SK-N-SH (cell line): ENCODE data around the gene RTN3. TPM values are rescaled to one million over a fixed set of nuclear protein-coding genes. Genes with fewer than 3 reads are reported as not detected.

Source experiments
- CTCF ChIA-PET: fragments of 300-600, 350-600 bp; formaldehyde crosslinking; extraction: SDS; loops from one replicate; lab custom pipeline; 2021; lab: Yijun Ruan, JAX
- POLR2A ChIA-PET: fragments of 350-600 bp; sonication (Branson Sonifier 250); formaldehyde crosslinking; extraction: SDS; loops from one replicate; lab custom pipeline; 2020; ENCODE audit warnings: antibody characterized with exemption, inconsistent platforms; lab: Yijun Ruan, JAX
- DNase-seq: peaks from one replicate; pipeline ENCODE4 v3.0.0; 2012
- H2AFZ ChIP-seq: fragments of 200-600 bp; sonication (generic); 2 replicates; pipeline ENCODE4 v1.8.1; 2016; ENCODE audit warnings: antibody characterized with exemption, mild to moderate bottlenecking, low read depth
- H3F3A ChIP-seq: fragments of 200-600 bp; sonication (generic); replicated peaks from 2 replicates; pipeline ENCODE3; 2016; ENCODE audit warnings: antibody characterized with exemption, mild to moderate bottlenecking; ENCODE audit not compliant: insufficient read depth
- H3K27ac ChIP-seq, 2 experiments: fragments of 200-500 bp in 1 of 2; fragments of 200-600 bp in 1 of 2; sonication (Bioruptor generic) in 1 of 2; sonication (generic), shearing (Covaris generic) in 1 of 2; 2 replicates each; pipeline versions ENCODE4 v1.5.1 to v1.6.1; 2014 to 2016; ENCODE audit warnings: low read depth in 2 of 2, inconsistent platforms in 1 of 2, low read length in 1 of 2, mild to moderate bottlenecking in 1 of 2, mixed read lengths in 1 of 2
- H3K27me3 ChIP-seq: fragments of 200-600 bp; sonication (generic), shearing (Covaris generic); 2 replicates; pipeline ENCODE4 v1.6.1; 2016; ENCODE audit warnings: mixed run types; ENCODE audit not compliant: insufficient read depth
- H3K36me3 ChIP-seq, 2 experiments: fragments of 200-500 bp in 1 of 2; fragments of 200-600 bp in 1 of 2; sonication (Bioruptor generic) in 1 of 2; sonication (generic) in 1 of 2; replicated peaks in 1 of 2; 2 replicates each; pipeline versions ENCODE3 to v1.5.1; 2014 to 2016; ENCODE audit warnings: low read length in 1 of 2, mild to moderate bottlenecking in 1 of 2; ENCODE audit not compliant: insufficient read depth in 2 of 2, control insufficient read depth in 1 of 2
- H3K4me1 ChIP-seq, 2 experiments: fragments of 200-500 bp in 1 of 2; fragments of 200-600 bp in 1 of 2; sonication (Bioruptor generic) in 1 of 2; sonication (generic), shearing (Covaris generic) in 1 of 2; 2 replicates each; pipeline versions ENCODE4 v1.5.1 to v1.6.1; 2014 to 2016; ENCODE audit warnings: low read depth in 1 of 2, low read length in 1 of 2, mixed run types in 1 of 2; ENCODE audit not compliant: insufficient read depth in 2 of 2, control insufficient read depth in 1 of 2
- H3K4me2 ChIP-seq: fragments of 200-600 bp; sonication (generic), shearing (Covaris generic); 2 replicates; pipeline ENCODE4 v1.6.1; 2017; ENCODE audit warnings: mixed run types
- H3K4me3 ChIP-seq, 2 experiments: fragments of 200-500 bp in 1 of 2; fragments of 200-600 bp in 1 of 2; sonication (Bioruptor generic) in 1 of 2; sonication (generic), shearing (Covaris generic) in 1 of 2; 2 replicates each; pipeline versions ENCODE4 v1.5.1 to v1.8.1; 2014 to 2016; ENCODE audit warnings: low read depth in 2 of 2, inconsistent platforms in 1 of 2, low read length in 1 of 2, mild to moderate bottlenecking in 1 of 2, mixed read lengths in 1 of 2, moderate library complexity in 1 of 2
- H3K79me2 ChIP-seq: fragments of 200-600 bp; sonication (generic); 2 replicates; pipeline ENCODE4 v1.8.1; 2017; ENCODE audit warnings: mild to moderate bottlenecking; ENCODE audit not compliant: insufficient read depth
- H3K9ac ChIP-seq: fragments of 200-600 bp; sonication (generic); 2 replicates; pipeline ENCODE4 v1.6.1; 2017; ENCODE audit warnings: mixed run types
- H3K9me2 ChIP-seq: fragments of 200-600 bp; sonication (generic); 2 replicates; pipeline ENCODE4 v1.6.1; 2017; ENCODE audit warnings: mixed run types
- H3K9me3 ChIP-seq: fragments of 200-600 bp; sonication (generic); 2 replicates; pipeline ENCODE4 v1.6.1; 2017; ENCODE audit warnings: mixed run types, mild to moderate bottlenecking, moderate library complexity
- H4K20me1 ChIP-seq: fragments of 200-600 bp; sonication (generic); 2 replicates; pipeline ENCODE4 v1.6.1; 2017; ENCODE audit warnings: mild to moderate bottlenecking, mixed run types; ENCODE audit not compliant: insufficient read depth
- CTCF ChIP-seq: fragments of 200-600 bp; sonication (generic); IDR thresholded peaks from 2 replicates; pipeline ENCODE4 v1.6.1; 2017; ENCODE audit warnings: antibody characterized with exemption, mild to moderate bottlenecking, moderate library complexity
- ELF1 ChIP-seq: IDR thresholded peaks from 2 replicates; pipeline ENCODE4 v1.4.0; 2012
- MAX ChIP-seq: IDR thresholded peaks from 2 replicates; pipeline ENCODE4 v1.4.0; 2012; ENCODE audit warnings: low read depth
- MXI1 ChIP-seq: IDR thresholded peaks from 2 replicates; pipeline ENCODE4 v1.6.1; 2012; ENCODE audit warnings: mild to moderate bottlenecking, low read depth, low read length, improper control_type of control experiment
- PBX3 ChIP-seq: IDR thresholded peaks from 2 replicates; pipeline ENCODE4; 2012
- RFX5 ChIP-seq: IDR thresholded peaks from 2 replicates; pipeline ENCODE4 v1.6.1; 2012; ENCODE audit warnings: mild to moderate bottlenecking, improper control_type of control experiment, low read length
- TAF1 ChIP-seq: IDR thresholded peaks from 2 replicates; pipeline ENCODE4 v1.6.1; 2012; ENCODE audit warnings: low read depth, mild to moderate bottlenecking, low read length, moderate library complexity, borderline replicate concordance
- USF1 ChIP-seq: IDR thresholded peaks from 2 replicates; pipeline ENCODE4 v1.4.0; 2012; ENCODE audit warnings: low read depth, borderline replicate concordance
- USF2 ChIP-seq: fragments of 150-350 bp; IDR thresholded peaks from 2 replicates; pipeline ENCODE4 v1.6.1; 2017; ENCODE audit warnings: antibody characterized with exemption, low read length, low read depth, borderline replicate concordance
- ZBTB33 ChIP-seq: IDR thresholded peaks from 2 replicates; pipeline ENCODE4 v1.4.0; 2012; ENCODE audit warnings: low read depth, borderline replicate concordance
- WGBS: methylation state at CpG from one replicate; pipeline ENCODE4 v1.1.6; 2017; ENCODE audit warnings: low lambda C conversion rate; 5-methylcytosine and 5-hydroxymethylcytosine counted together
- polyA plus RNA-seq, 3 experiments: library from polyadenylated mRNA; depleted of rRNA; stranded (reverse); fragments of >200 nt; gene quantifications; 2 replicates each; pipeline ENCODE4 v1.2.3, GENCODE V29; 2012

RTN3 gene
- polyA plus RNA-seq, 1 of the 3 experiments (the other 2 are of a cell fraction), result 52.7 TPM

GRCh38 chr11:63767565-63768236 lies 86.4 kb downstream of the RTN3 start:
- WGBS, result 2% methylated on average over 27 of the region's 34 CpGs
- peak overlapping the region; percentile 95 for H3K4me2 ChIP-seq
- POLR2A ChIA-PET, result interaction anchor here (0.6 to 1.5 kb wide), 5 partner anchors 49 to 179 kb away, joined by 3 to 5 read pairs (median 3); partner anchors contain the start of genes ATL3 and RCOR2

GRCh38 chr11:63768237-63769041 lies 87.1 kb downstream of the RTN3 start, which contains the start of gene ZFTA:
TSS of gene ZFTA (minus strand) at chr11:63768775. CDS start at chr11:63768622, 153 bp downstream.
- Histone ChIP-seq H3K4me1 (peaks cover 0 to 22% of the 10 kb centered on the region in 2 experiments; a peak in 1 of 4 replicates), H3K9me3 (no peaks in the 10 kb centered on the region), H4K20me1 (peaks cover 18% of the 10 kb centered on the region), H3K27ac (peak within 1 kb of the TSS; percentile 59 to 84), H3K9ac (peak within 1 kb of the TSS; percentile 84), H3K4me2 (peak within 1 kb of the TSS; percentile 95), H3K27me3 (no peaks in the 10 kb centered on the region), H3K79me2 (peaks cover 27% of the 10 kb centered on the region), H3K9me2 (no peaks in the 10 kb centered on the region), H2AFZ (peak within 1 kb of the TSS; percentile 70), H3K36me3 (peaks cover 0 to 24% of the 10 kb centered on the region in 2 experiments), H3K4me3 (peak within 1 kb of the TSS; percentile 78 to 89), H3F3A (peaks cover 5% of the 10 kb centered on the region)
- peak; percentile 98 for DNase-seq
- no CpG with 5 or more reads among the region's 113 CpGs for WGBS
- POLR2A ChIA-PET, result interaction anchor here (0.6 to 1.5 kb wide), 7 partner anchors 44 to 178 kb away, joined by 3 to 5 read pairs (median 3); partner anchors contain the start of genes ATL3 and RCOR2
- CTCF ChIA-PET, result interaction anchor here (0.6 to 4.7 kb wide), 47 partner anchors 10 to 496 kb away, joined by 3 to 43 read pairs (median 4); partner anchors contain the start of genes ATL3, COX8A, MARK2 and NAA40
- TF ChIP-seq USF2 (no peak), USF1 (no peak), MXI1 (no peak; the same call in 1 of the 2 replicates), TAF1 (no peak), PBX3 (no peak), MAX (peak; percentile 49; the same call in 1 of the 2 replicates), CTCF (peak; percentile 43), ELF1 (no peak)

More at GRCh38 chr11:63767565-63768236, 86.4 kb downstream of the RTN3 start:
- Histone ChIP-seq H3K27me3 (no peaks in the 10 kb centered on the region), H3F3A (peaks cover 5% of the 10 kb centered on the region), H3K9me3 (no peaks in the 10 kb centered on the region), H2AFZ (peak overlapping the region; percentile 65), H4K20me1 (peaks cover 18% of the 10 kb centered on the region), H3K27ac (peak overlapping the region; percentile 59 to 84), H3K4me1 (peaks cover 0 to 22% of the 10 kb centered on the region in 2 experiments; a peak in 1 of 4 replicates), H3K36me3 (peaks cover 0 to 30% of the 10 kb centered on the region in 2 experiments), H3K79me2 (peaks cover 27% of the 10 kb centered on the region), H3K4me3 (peak overlapping the region; percentile 78 to 89), H3K9me2 (no peaks in the 10 kb centered on the region), H3K9ac (peak overlapping the region; percentile 84)
- DNase-seq, result peak; percentile 85
- peak; percentile 68; the same call in 1 of the 2 replicates for TF ChIP-seq MAX
- no peak for TF ChIP-seq ZBTB33
- 0 out of 2 replicates have a peak, but pooled peaks have one; percentile 37 for TF ChIP-seq MXI1
- no peak for TF ChIP-seq RFX5
- CTCF ChIA-PET, result interaction anchor here (0.6 to 4.7 kb wide), 43 partner anchors 11 to 383 kb away, joined by 3 to 43 read pairs (median 4); partner anchors contain the start of genes ATL3, COX8A, MARK2 and NAA40
